GM21515 (cell line): ENCODE data around the gene SPTSSA.
A peak's percentile ranks its signal among the peaks of the same experiment; 100 is the strongest.

Experiments
- ATAC-seq: cut with Tn5 transposase; IDR thresholded peaks from one replicate; pipeline ENCODE4 v1.9.1; 2021; ENCODE audit not compliant: unreplicated experiment

Gene SPTSSA

GRCh38 chr14:34472706-34473279 is 10.8 kb upstream of the SPTSSA start:
- no peak for ATAC-seq

GRCh38 chr14:34470319-34470718 is 8.3 kb upstream of the SPTSSA start:
- no peak for ATAC-seq

GRCh38 chr14:34466691-34467090 is 4.7 kb upstream of the SPTSSA start:
- no peak for ATAC-seq

GRCh38 chr14:34465069-34465859 is 3.2 kb upstream of the SPTSSA start:
- ATAC-seq, result no peak

- no peak for ATAC-seq
Measured at GRCh38 chr14:34463598-34463961, 1.5 kb upstream of the SPTSSA start.

- peak; percentile 15 for ATAC-seq
Measured at GRCh38 chr14:34461334-34462131, 507 bp downstream of the SPTSSA start.

- ATAC-seq, result no peak
Measured at GRCh38 chr14:34460841-34461240, 1.2 kb downstream of the SPTSSA start.

- no peak for ATAC-seq
Measured at GRCh38 chr14:34460295-34460694, 1.7 kb downstream of the SPTSSA start.

GRCh38 chr14:34457186-34457585 is 4.9 kb downstream of the SPTSSA start:
- ATAC-seq, result no peak

- ATAC-seq, result no peak
Measured at GRCh38 chr14:34453226-34453625, 8.8 kb downstream of the SPTSSA start.

- no peak for ATAC-seq
Measured at GRCh38 chr14:34452258-34452822, 9.7 kb downstream of the SPTSSA start.

GRCh38 chr14:34450958-34451357 is 11.1 kb downstream of the SPTSSA start:
- no peak for ATAC-seq

GRCh38 chr14:34450542-34450915 is 11.5 kb downstream of the SPTSSA start:
- ATAC-seq, result no peak

GRCh38 chr14:34449819-34450541 is 12.1 kb downstream of the SPTSSA start:
- no peak for ATAC-seq

GRCh38 chr14:34439090-34439489 is 22.9 kb downstream of the SPTSSA start:
- ATAC-seq, result no peak

- no peak for ATAC-seq
Measured at GRCh38 chr14:34438438-34438837, 23.6 kb downstream of the SPTSSA start.

- ATAC-seq, result no peak
Measured at GRCh38 chr14:34437729-34438080, 24.3 kb downstream of the SPTSSA start.

GRCh38 chr14:34436960-34437728 is 24.9 kb downstream of the SPTSSA start:
- no peak for ATAC-seq

GRCh38 chr14:34436118-34436905 is 25.7 kb downstream of the SPTSSA start:
- ATAC-seq, result no peak

GRCh38 chr14:34433957-34434356 is 28.1 kb downstream of the SPTSSA start:
- ATAC-seq, result no peak
